Smooth muscle cell of the brain vasculature (primary cell): ENCODE data around the gene SEC16B.

Experiments used
- DNase-seq: peaks from one replicate; pipeline ENCODE4 v3.0.0-alpha.2; 2012; ENCODE audit warnings: low read depth, low spot score

The SEC16B gene

DNA sequence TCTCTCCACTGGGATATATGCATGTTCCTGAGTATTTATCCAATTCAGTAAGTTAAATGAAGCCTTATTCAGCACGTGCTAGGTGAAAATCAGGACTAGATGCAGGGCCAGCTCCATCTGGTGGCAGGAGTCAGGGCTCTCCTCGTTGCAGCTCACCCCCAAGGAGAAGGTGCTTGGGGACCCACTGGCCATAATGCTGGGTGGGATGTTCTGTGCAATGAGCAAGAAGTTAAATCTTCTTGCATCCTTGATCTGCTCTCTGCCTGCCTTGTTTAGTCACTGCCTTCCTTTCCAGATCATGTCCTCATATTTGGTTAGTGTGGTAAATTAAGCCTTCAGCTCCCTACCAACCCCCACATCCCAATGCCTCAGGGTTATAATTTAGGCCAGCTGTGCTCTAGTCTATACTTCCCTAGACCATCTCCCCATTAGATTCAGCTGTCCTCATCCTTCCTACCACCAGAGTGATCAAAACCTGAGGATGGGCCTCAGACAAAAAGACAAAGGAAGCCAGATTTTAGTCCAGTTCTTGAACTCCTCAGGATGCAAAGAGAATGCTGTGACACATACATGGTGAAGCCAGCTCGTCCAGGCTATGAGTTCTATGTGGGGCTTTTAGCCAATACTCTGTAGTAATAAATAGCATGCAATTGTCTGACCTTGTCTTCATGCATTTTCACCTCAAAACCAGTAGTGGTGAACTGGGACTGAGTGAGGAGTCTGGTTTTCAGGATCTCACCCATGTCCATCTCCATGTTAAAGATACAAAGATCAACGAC, 55.9 kb downstream of the SEC16B start:
- no peak for DNase-seq

DNA sequence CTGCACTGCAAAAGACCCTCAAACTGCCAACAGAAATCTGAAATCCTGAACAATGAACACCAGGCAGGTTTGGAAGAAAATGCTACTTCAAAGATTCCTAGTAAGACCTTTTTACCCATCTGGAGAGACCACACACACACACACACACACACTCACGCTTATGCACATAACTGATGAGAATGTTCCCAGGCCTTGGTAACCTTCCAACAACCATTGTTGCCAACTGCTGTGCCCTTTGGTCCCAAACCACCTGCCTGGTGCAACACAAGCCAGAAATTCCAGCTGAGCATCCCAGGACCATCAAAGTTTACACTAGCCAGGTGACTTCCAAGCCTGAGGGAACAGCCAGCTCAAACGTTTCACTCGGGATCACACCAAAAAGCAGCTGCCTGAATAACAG, 56.9 kb downstream of the SEC16B start:
- DNase-seq: no peak

DNA sequence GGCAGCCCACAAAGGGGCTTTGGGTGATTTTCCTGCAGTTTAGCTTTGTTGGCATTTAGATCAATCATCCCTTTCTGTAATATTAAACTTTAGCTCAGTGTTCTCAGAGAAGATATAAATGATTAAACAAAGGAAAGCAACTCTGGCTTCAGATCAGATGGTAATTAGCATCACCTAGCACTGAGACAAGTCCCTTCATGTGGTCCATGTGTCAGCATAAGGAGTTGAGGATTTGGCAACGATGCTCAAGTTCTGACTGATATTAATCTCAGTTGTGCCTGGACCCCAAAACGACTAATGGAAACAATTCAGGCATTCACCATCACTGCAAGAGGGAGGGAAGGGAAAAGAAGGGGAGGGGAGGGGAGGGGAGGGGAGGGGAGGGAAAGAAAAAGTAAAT, 60.4 kb downstream of the SEC16B start:
- DNase-seq: no peak

DNA sequence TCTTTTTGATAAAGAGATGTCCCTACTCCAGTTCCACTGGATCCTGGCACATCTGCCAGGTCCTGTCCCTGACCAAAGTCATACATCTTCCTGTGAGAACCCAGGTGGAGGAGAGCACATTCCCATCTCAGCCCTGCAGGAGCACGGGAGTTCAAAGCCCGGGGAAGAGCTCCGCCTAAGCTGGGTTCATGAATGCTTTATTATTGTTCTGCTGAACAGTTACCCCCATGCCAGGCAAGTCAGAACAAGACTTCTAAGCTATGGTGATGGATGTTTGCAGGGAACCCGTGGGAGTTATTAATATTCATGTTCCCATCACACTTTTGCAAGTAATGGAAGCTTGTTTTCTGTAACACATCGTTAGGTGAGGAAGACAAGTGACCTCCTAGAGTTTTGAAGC, 62.9 kb downstream of the SEC16B start:
- no peak for DNase-seq

DNA sequence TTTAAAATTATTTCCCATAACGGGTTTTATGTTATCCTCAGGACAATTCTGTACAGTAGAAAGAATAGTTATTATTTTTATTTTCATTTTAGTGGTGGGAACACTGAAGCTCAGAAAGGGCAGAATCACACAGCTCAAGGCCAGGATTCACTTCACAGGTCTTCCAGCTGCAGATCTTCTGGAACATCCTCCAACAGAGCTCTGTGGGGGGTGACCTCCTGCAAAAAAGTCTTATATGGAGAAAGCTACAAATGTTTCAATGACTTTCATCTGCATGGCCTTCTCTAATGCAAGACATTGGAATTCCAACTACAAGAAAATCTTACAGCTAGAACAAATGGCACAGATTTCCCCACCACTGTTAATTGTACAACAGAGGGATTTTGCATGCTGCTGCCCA, 64.2 kb downstream of the SEC16B start:
- DNase-seq: peak; percentile 53

GRCh38 chr1:177902266-177902665, 67.6 kb downstream of the SEC16B start:
- DNase-seq: no peak

GRCh38 chr1:177897998-177898654, 71.7 kb downstream of the SEC16B start:
- DNase-seq: no peak

DNA sequence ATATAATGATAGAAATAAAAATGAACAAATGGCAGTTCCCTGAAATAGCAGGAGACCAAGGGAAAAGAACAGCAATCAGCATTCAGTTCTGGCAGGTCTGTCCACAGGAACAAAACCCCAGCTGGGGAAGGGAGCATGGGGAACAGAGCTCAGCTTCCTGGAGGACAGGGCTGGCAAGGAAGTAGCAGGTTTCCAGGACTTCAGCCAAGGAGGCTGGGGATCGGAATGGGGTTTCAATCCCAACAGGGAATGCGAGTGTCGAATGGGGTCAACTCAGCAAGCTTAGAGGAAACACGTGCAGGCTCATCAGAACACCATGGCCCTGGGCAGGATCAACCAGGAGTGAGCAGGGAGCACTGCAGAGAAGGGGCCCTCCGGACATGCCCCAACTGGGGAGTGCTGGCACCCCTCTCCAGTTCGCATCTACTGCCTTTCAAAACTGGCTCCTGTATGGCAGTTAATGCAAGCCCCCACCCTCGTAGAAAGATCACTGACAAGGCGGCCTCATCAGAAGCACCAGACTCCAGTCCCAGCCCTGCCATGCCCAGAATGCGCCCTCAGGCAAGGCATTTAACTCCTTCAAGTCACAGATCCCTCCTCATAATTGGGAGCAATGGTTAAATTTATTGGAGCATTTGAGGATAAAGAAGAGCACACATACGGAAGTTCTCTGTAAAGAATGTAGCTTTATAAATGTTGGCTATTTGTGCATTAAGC, 72.4 kb downstream of the SEC16B start:
- DNase-seq: no peak
